Measurements from ENCODE around the gene APBA1.

APBA1 gene

GRCh38 chr9:69433968-69434367 is 238.2 kb downstream of the APBA1 start:
- peaks cover 6% of the 10 kb centered on the region for H3K27me3 ChIP-seq
- no peak overlapping the region for H3K27ac ChIP-seq
- H3K36me3 ChIP-seq, result no peaks in the 10 kb centered on the region
- TF ChIP-seq CTCF (IDR thresholded peaks at IDR 0.05), result no peak
- no peak overlapping the region for H3K4me3 ChIP-seq (ENCODE audit: low read depth in 1 of 2, low read length in 1 of 2)
- H3K4me1 ChIP-seq (ENCODE audit: control insufficient read depth in 1 of 2, insufficient read depth in 1 of 2, low read depth in 1 of 2, low read length in 1 of 2), result no peaks in the 10 kb centered on the region
- H3K9me3 ChIP-seq, result no peaks in the 10 kb centered on the region

GRCh38 chr9:69433392-69433791 is 238.8 kb downstream of the APBA1 start:
- Histone ChIP-seq H3K27ac (no peak overlapping the region), H3K27me3 (peaks cover 6% of the 10 kb centered on the region), H3K36me3 (no peaks in the 10 kb centered on the region), H3K4me1 (ENCODE audit: control insufficient read depth in 1 of 2, insufficient read depth in 1 of 2, low read depth in 1 of 2, low read length in 1 of 2) (no peaks in the 10 kb centered on the region), H3K4me3 (ENCODE audit: low read depth in 1 of 2, low read length in 1 of 2) (no peak overlapping the region), H3K9me3 (no peaks in the 10 kb centered on the region)
- no peak for TF ChIP-seq CTCF (IDR thresholded peaks at IDR 0.05)

GRCh38 chr9:69432623-69433022 is 239.5 kb downstream of the APBA1 start:
- Histone ChIP-seq H3K27me3 (peaks cover 6% of the 10 kb centered on the region), H3K9me3 (no peaks in the 10 kb centered on the region), H3K4me3 (ENCODE audit: low read depth in 1 of 2, low read length in 1 of 2) (no peak overlapping the region), H3K4me1 (ENCODE audit: control insufficient read depth in 1 of 2, insufficient read depth in 1 of 2, low read depth in 1 of 2, low read length in 1 of 2) (no peaks in the 10 kb centered on the region), H3K27ac (no peak overlapping the region), H3K36me3 (no peaks in the 10 kb centered on the region)
- no peak for TF ChIP-seq CTCF (IDR thresholded peaks at IDR 0.05)

- Histone ChIP-seq H3K36me3 (no peaks in the 10 kb centered on the region), H3K27me3 (peaks cover 6% of the 10 kb centered on the region), H3K9me3 (no peaks in the 10 kb centered on the region), H3K27ac (no peak overlapping the region), H3K4me1 (ENCODE audit: control insufficient read depth in 1 of 2, insufficient read depth in 1 of 2, low read depth in 1 of 2, low read length in 1 of 2) (no peaks in the 10 kb centered on the region), H3K4me3 (ENCODE audit: low read depth in 1 of 2, low read length in 1 of 2) (no peak overlapping the region)
- TF ChIP-seq CTCF (IDR thresholded peaks at IDR 0.05), result no peak
These were observed 240.4 kb downstream of the APBA1 start for GRCh38 chr9:69431777-69432176.

GRCh38 chr9:69431203-69431602 is 241.0 kb downstream of the APBA1 start:
- no peak overlapping the region for H3K27ac ChIP-seq
- H3K9me3 ChIP-seq, result no peaks in the 10 kb centered on the region
- H3K36me3 ChIP-seq, result no peaks in the 10 kb centered on the region
- peaks cover 6% of the 10 kb centered on the region for H3K27me3 ChIP-seq
- H3K4me3 ChIP-seq (ENCODE audit: low read depth in 1 of 2, low read length in 1 of 2), result no peak overlapping the region
- no peak for TF ChIP-seq CTCF (IDR thresholded peaks at IDR 0.05)
- no peaks in the 10 kb centered on the region for H3K4me1 ChIP-seq (ENCODE audit: control insufficient read depth in 1 of 2, insufficient read depth in 1 of 2, low read depth in 1 of 2, low read length in 1 of 2)

- Histone ChIP-seq H3K9me3 (no peaks in the 10 kb centered on the region), H3K4me1 (ENCODE audit: control insufficient read depth in 1 of 2, insufficient read depth in 1 of 2, low read depth in 1 of 2, low read length in 1 of 2) (no peaks in the 10 kb centered on the region), H3K27me3 (peaks cover 6% of the 10 kb centered on the region), H3K4me3 (ENCODE audit: low read depth in 1 of 2, low read length in 1 of 2) (no peak overlapping the region), H3K27ac (no peak overlapping the region), H3K36me3 (no peaks in the 10 kb centered on the region)
- no peak for TF ChIP-seq CTCF (IDR thresholded peaks at IDR 0.05)
These were observed 242.0 kb downstream of the APBA1 start for GRCh38 chr9:69430206-69430605.
